GM12892 (cell line): ENCODE measurements around the gene GHR.

Source experiments
- POLR2A ChIP-seq: IDR thresholded peaks from 2 replicates; pipeline ENCODE4 v1.6.1; 2011; ENCODE audit warnings: low read depth, low read length, control low read depth
- POLR2AphosphoS5 ChIP-seq: IDR thresholded peaks from 2 replicates; pipeline ENCODE4 v1.6.1; 2011; ENCODE audit warnings: low read depth, low read length, control low read depth
- TAF1 ChIP-seq: IDR thresholded peaks from 2 replicates; pipeline ENCODE4 v1.6.1; 2011; ENCODE audit warnings: low read depth, mild to moderate bottlenecking, control low read depth, low read length, borderline replicate concordance

GRCh38 chr5:42770003-42770402, 346.8 kb downstream of the GHR start:
- no peak for TF ChIP-seq POLR2A
- no peak for TF ChIP-seq POLR2AphosphoS5
- no peak for TF ChIP-seq TAF1
